Measurements from ENCODE around the gene PCDHAC2.

PCDHAC2 gene

GRCh38 chr5:140964356-140964755, 1.9 kb upstream of the PCDHAC2 start:
- no peak overlapping the region for H3K27ac ChIP-seq
- POLR2A ChIA-PET (ENCODE audit: low non-redundant PET): no interaction called here
- TF ChIP-seq CTCF (conservative IDR thresholded peaks at IDR 0.05; ENCODE audit: low read depth): no peak
- CTCF ChIA-PET: interaction anchor here (0.7 to 1.2 kb wide), 3 partner anchors 11 to 76 kb away, joined by 3 to 4 read pairs (median 3); no protein-coding TSS in a partner anchor
- no peak for DNase-seq (ENCODE audit: low spot score)

- ChIA-PET CTCF (interaction anchor here (0.6 to 3.4 kb wide), 6 partner anchors 12 to 84 kb away, joined by 3 to 27 read pairs (median 4); partner anchors contain the start of genes PCDHA13 and PCDHAC1), POLR2A (ENCODE audit: low non-redundant PET) (interaction anchor here (0.5 kb wide), 1 partner anchor 24 kb away, joined by 3 read pairs; no protein-coding TSS in a partner anchor)
- TF ChIP-seq CTCF (conservative IDR thresholded peaks at IDR 0.05; ENCODE audit: low read depth): no peak
- DNase-seq (ENCODE audit: low spot score): no peak
- H3K27ac ChIP-seq: peak overlapping the region; percentile 87
Observed at GRCh38 chr5:140965905-140966292, 377 bp upstream of the PCDHAC2 start.

GRCh38 chr5:140967226-140967893, 1.1 kb downstream of the PCDHAC2 start:
- ChIA-PET POLR2A (ENCODE audit: low non-redundant PET) (interaction anchor here (1.1 to 1.3 kb wide), 2 partner anchors 41 to 73 kb away, joined by 3 to 13 read pairs; partner anchors contain the start of gene PCDHAC1), CTCF (interaction anchor here (0.6 to 3.4 kb wide), 6 partner anchors 15 to 73 kb away, joined by 3 to 27 read pairs (median 4); partner anchors contain the start of gene PCDHAC1)

GRCh38 chr5:140969880-140970279, 3.6 kb downstream of the PCDHAC2 start:
- POLR2A ChIA-PET (ENCODE audit: low non-redundant PET): no interaction called here
- TF ChIP-seq CTCF (conservative IDR thresholded peaks at IDR 0.05; ENCODE audit: low read depth): no peak
- CTCF ChIA-PET: interaction anchor here (0.9 to 2.5 kb wide), 3 partner anchors 11 to 88 kb away, joined by 5 to 17 read pairs (median 7); partner anchors contain the start of genes PCDHA13 and PCDHAC1

More at GRCh38 chr5:140967226-140967893, 1.1 kb downstream of the PCDHAC2 start:
- no peak for TF ChIP-seq CTCF (conservative IDR thresholded peaks at IDR 0.05; ENCODE audit: low read depth)
- DNase-seq (ENCODE audit: low spot score): no peak
- peak overlapping the region; percentile 87 for H3K27ac ChIP-seq

GRCh38 chr5:140973550-140973949, 7.3 kb downstream of the PCDHAC2 start:
- no peak for DNase-seq (ENCODE audit: low spot score)
- H3K27ac ChIP-seq: no peak overlapping the region
- ChIA-PET POLR2A (ENCODE audit: low non-redundant PET) (no interaction called here), CTCF (no interaction called here)
- no peak for TF ChIP-seq CTCF (conservative IDR thresholded peaks at IDR 0.05; ENCODE audit: low read depth)

More at GRCh38 chr5:140969880-140970279, 3.6 kb downstream of the PCDHAC2 start:
- DNase-seq (ENCODE audit: low spot score): no peak
- H3K27ac ChIP-seq: no peak overlapping the region

- POLR2A ChIA-PET (ENCODE audit: low non-redundant PET): no interaction called here
- CTCF ChIA-PET: interaction anchor here (1.0 kb wide), 1 partner anchor 41 kb away, joined by 3 read pairs; no protein-coding TSS in a partner anchor
- no peak overlapping the region for H3K27ac ChIP-seq
Observed at GRCh38 chr5:140977003-140977402, 10.7 kb downstream of the PCDHAC2 start.

More at GRCh38 chr5:140977003-140977402, 10.7 kb downstream of the PCDHAC2 start:
- no peak for TF ChIP-seq CTCF (conservative IDR thresholded peaks at IDR 0.05; ENCODE audit: low read depth)
- DNase-seq (ENCODE audit: low spot score): peak; percentile 59

Measured in RWPE1 (cell line).